ENCODE measurements around the gene CENPL. TPM values are rescaled to one million over a fixed set of nuclear protein-coding genes. Genes with fewer than 3 reads are reported as not detected.
"Not testable (repeated sequence)": the region's sequence is repeated elsewhere in the genome, so short reads cannot be mapped to it uniquely, and the experiment has no call there.

Gene CENPL
- total RNA-seq, 6 donors from 2014 or later = 1.8 to 8.4 (median 4.4) TPM

DNA sequence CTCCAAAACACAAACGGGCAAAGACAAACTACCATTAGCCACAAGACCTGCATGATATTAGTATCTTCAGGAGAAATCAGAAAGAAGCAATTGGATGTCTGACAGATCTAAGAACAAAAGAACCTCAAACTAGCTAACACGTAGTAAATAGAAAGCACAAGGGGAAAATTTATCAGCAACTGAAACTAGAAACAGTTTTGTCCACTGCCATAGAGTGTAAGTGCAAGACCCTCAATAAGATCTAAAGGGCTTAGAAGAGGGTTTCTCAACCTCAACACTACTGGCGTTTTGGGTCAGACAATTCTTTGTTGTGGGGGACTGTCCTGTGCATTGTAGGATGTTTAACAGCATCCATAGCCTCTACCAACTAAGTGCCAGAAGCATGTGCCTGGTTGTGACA is 55.9 kb downstream of the CENPL start:
- WGBS, 2 donors = 87 to 91% methylated on average over 3 of the region's 3 CpGs
- no peak overlapping the region for H3K4me3 ChIP-seq

GRCh38 chr1:173768206-173768605 is 56.5 kb downstream of the CENPL start:
- Histone ChIP-seq H3K27ac (no peak overlapping the region), H3K36me3 (peaks cover 5 to 40% (median 7%) of the 10 kb centered on the region in 4 donors), H3K9me3 (no peaks in the 10 kb centered on the region), H3K4me1 (no peaks in the 10 kb centered on the region), H3K27me3 (no peaks in the 10 kb centered on the region), H3K4me3 (no peak overlapping the region)
- WGBS, 2 donors = 81 to 85% methylated on average over 2 of the region's 2 CpGs
- no peak for ATAC-seq (ENCODE audit: low FRiP score in 2 of 2)
- TF ChIP-seq POLR2A (IDR thresholded peaks at IDR 0.05) = no peak
- TF ChIP-seq, protein P1, sequence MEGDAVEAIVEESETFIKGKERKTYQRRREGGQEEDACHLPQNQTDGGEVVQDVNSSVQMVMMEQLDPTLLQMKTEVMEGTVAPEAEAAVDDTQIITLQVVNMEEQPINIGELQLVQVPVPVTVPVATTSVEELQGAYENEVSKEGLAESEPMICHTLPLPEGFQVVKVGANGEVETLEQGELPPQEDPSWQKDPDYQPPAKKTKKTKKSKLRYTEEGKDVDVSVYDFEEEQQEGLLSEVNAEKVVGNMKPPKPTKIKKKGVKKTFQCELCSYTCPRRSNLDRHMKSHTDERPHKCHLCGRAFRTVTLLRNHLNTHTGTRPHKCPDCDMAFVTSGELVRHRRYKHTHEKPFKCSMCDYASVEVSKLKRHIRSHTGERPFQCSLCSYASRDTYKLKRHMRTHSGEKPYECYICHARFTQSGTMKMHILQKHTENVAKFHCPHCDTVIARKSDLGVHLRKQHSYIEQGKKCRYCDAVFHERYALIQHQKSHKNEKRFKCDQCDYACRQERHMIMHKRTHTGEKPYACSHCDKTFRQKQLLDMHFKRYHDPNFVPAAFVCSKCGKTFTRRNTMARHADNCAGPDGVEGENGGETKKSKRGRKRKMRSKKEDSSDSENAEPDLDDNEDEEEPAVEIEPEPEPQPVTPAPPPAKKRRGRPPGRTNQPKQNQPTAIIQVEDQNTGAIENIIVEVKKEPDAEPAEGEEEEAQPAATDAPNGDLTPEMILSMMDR (IDR thresholded peaks at IDR 0.05) = no peak
- DNase-seq = no peak

More for the DNA sequence above, 55.9 kb downstream of the CENPL start:
- no peaks in the 10 kb centered on the region for H3K4me1 ChIP-seq
- no peaks in the 10 kb centered on the region for H3K27me3 ChIP-seq
- ATAC-seq (ENCODE audit: low FRiP score in 2 of 2) (no peak), DNase-seq (no peak)
- no peaks in the 10 kb centered on the region for H3K9me3 ChIP-seq
- peaks cover 5 to 40% (median 7%) of the 10 kb centered on the region in 4 donors for H3K36me3 ChIP-seq
- TF ChIP-seq, protein P1 (IDR thresholded peaks at IDR 0.05) = no peak
- TF ChIP-seq POLR2AphosphoS5 (IDR thresholded peaks at IDR 0.05) (no peak), EP300 (IDR thresholded peaks at IDR 0.05) (no peak), POLR2A (IDR thresholded peaks at IDR 0.05) (no peak)
- no peak overlapping the region for H3K27ac ChIP-seq

DNA sequence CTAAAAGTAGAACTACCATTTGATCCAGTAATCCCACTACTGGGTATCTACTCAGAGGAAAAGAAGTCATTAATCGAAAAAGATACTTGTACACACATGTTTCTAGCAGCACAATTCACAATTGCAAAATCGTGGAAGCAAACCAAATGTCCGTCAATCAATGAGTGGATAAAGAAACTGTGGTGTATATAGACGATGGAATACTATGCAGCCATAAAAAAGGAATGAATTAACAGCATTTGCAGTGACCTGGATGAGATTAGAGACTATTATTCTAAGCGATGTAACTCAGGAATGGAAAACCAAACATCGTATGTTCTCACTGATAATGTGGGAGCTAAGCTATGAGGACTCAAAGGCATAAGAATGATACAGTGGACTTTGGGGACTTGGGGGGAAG is 60.4 kb downstream of the CENPL start:
- H3K9me3 ChIP-seq; H3K4me3 ChIP-seq; H3K4me1 ChIP-seq; ATAC-seq (ENCODE audit: low FRiP score in 2 of 2); DNase-seq; H3K27me3 ChIP-seq; H3K27ac ChIP-seq: not testable (repeated sequence)
- H3K36me3 ChIP-seq = peaks cover 0 to 45% (median 8%) of the 10 kb centered on the region in 4 donors
- 92 to 97% methylated on average over 6 of the region's 6 CpGs for WGBS, 2 donors

DNA sequence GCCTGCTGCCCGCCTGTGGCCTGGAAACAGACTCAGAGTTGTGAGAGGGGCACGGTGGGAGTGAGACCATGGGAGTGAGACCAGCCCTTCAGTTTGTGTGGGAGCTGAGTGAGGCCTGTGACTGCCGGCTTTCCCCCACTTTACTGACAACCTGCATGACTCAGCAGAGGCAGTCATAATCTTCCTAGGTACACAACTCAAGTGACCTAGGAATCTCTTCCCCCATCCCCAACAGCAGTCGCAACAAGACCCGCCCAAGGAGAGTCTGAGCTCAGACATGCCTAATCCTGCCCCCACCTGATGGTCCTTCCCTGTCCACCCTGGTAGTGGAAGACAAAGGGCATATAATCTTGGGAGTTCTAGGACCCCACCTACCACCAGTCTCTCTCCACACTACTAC is 65.7 kb downstream of the CENPL start:
- DNase-seq (peak in 1 of 2 donors; percentile 29), ATAC-seq (ENCODE audit: low FRiP score in 2 of 2) (no peak)
- Histone ChIP-seq H3K27ac (no peak overlapping the region), H3K4me3 (no peak overlapping the region), H3K27me3 (no peaks in the 10 kb centered on the region), H3K9me3 (no peaks in the 10 kb centered on the region), H3K4me1 (no peaks in the 10 kb centered on the region), H3K36me3 (peaks cover 21 to 67% (median 42%) of the 10 kb centered on the region in 4 donors)
- WGBS, 2 donors = 90 to 96% methylated on average over 4 to 5 of the region's 5 CpGs
- no peak for TF ChIP-seq POLR2AphosphoS5 (IDR thresholded peaks at IDR 0.05)
- TF ChIP-seq POLR2A (IDR thresholded peaks at IDR 0.05) = no peak
- TF ChIP-seq, protein P1 (IDR thresholded peaks at IDR 0.05) = no peak
- TF ChIP-seq EP300 (IDR thresholded peaks at IDR 0.05) = no peak

DNA sequence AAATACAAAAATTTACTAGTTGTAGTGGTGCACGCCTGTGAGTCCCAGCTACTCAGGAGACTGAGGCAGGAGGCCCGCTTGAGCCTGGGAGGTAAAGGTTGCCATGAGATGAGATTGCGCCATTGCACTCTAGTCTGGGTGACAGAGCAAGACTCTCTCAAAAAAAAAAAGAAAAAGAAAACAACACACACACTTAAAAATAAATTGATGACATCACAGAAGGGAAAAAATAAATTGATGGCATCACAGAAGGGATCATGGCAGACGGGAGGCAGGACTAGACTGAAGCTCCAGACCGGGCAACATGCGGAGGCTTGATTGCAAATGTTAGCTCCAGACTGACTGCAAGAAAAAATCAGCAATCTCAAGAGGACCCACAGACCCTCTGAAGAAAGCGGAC is 66.6 kb downstream of the CENPL start:
- peaks cover 23 to 76% (median 46%) of the 10 kb centered on the region in 4 donors for H3K36me3 ChIP-seq
- ATAC-seq (ENCODE audit: low FRiP score in 2 of 2) (no peak), DNase-seq (no peak)
- H3K9me3 ChIP-seq = no peaks in the 10 kb centered on the region
- no peaks in the 10 kb centered on the region for H3K27me3 ChIP-seq
- 97 to 98% methylated on average over 7 of the region's 7 CpGs for WGBS, 2 donors
- H3K4me1 ChIP-seq = no peaks in the 10 kb centered on the region
- TF ChIP-seq POLR2A (IDR thresholded peaks at IDR 0.05) (no peak), POLR2AphosphoS5 (IDR thresholded peaks at IDR 0.05) (no peak), EP300 (IDR thresholded peaks at IDR 0.05) (no peak)
- TF ChIP-seq, protein P1 (IDR thresholded peaks at IDR 0.05) = no peak
- H3K4me3 ChIP-seq = no peak overlapping the region
- no peak overlapping the region for H3K27ac ChIP-seq

Data from upper lobe of left lung (tissue), 6 donors.